Mucosa of gallbladder (tissue), 1 donor: ENCODE results near the gene IGF2R. TPM values are rescaled to one million over a fixed set of nuclear protein-coding genes. Genes with fewer than 3 reads are reported as not detected.

Experiments
- DNase-seq: peaks from one replicate; pipeline ENCODE4 v3.0.0-alpha.2; 2020; ENCODE audit warnings: low spot score
- total RNA-seq: library from RNA; stranded (reverse); gene quantifications from one replicate; pipeline ENCODE4 v1.2.1, GENCODE V29; 2021
- donor health status: DM: no; HTN: no; CAD: no.

Gene IGF2R
- total RNA-seq, 1 donor from 2014 or later: 98.5 TPM

DNA sequence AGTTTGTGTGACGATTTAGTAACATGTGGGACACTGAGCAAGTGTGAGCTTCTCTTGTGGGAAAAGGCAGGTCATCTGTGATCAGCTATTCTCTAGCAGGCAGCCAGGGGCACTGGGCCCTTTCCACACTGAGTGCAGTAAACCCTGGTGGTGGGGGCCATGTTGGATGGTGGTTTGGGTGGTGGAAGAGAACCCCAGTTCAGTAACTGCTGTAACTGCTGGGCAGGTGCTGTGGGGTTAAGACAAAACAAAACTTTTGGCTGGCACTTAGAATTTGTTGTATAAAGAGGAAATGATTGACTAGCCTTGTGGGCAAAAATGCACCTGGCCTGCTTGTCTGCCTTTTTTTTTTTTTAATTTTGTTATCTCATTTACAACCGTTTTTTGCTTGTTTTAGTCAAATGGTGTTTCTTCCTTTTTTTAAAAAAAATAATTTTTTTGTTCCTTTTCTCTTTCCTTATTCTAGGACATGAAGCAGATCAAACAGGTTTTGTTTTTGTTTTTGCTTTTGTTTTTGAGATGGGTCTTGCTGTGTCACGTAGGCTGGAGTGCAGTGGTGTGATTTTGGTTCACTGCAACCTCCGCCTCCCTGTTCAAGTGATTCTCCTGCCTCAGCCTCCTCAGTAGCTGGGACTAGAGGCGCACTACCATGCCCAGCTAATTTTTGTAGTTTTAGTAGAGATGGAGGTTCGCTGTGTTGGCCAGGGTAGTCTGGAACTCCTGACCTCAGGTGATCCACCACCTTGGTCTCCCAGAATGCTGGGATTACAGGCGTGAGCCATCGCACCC lies 59.8 kb downstream of the IGF2R start:
- DNase-seq: no peak

GRCh38 chr6:160029525-160029924 lies 60.6 kb downstream of the IGF2R start:
- DNase-seq: no peak

GRCh38 chr6:160030103-160030502 lies 61.2 kb downstream of the IGF2R start:
- DNase-seq: peak; percentile 81

DNA sequence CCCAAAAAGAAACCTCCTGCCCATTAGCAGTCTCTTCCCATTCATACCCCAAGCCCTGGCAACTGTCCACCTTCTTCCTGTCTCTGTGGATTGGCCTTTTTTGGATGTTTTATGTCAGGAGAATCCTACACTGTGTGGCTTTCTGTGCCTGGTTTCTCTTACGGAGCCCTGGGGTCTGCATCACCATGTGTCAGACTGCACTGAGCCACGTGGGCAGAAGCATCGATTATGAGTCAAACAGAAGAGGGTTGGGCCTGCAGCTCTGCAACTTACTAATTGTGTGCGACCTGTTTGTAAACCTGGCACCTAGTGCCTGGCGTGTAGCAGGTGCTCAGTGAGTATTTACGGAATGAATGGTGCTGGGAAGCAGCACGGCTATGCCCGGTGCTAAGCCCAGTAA lies 62.6 kb downstream of the IGF2R start:
- no peak for DNase-seq

DNA sequence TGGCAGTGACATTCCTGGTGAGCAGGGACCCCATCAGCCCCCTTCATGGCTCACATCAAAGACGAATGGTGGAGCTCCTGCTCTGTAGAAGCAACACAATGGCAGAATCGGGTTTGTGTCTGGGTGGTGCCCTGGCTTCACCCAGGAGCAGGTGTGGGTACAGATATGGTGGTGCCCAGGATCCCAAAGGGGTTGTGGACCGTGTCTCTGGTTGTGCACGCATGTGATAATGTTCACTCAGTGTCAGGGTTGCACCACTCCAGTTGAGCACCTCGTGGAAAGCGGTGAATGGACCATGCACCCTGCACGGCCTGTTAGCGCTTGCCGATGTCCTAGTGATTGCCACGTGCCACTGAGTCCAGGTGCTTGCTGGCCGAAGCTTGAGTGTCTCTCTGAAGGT lies 63.0 kb downstream of the IGF2R start:
- DNase-seq: no peak

- no peak for DNase-seq
Observed at GRCh38 chr6:160032538-160032937, 63.7 kb downstream of the IGF2R start.

DNA sequence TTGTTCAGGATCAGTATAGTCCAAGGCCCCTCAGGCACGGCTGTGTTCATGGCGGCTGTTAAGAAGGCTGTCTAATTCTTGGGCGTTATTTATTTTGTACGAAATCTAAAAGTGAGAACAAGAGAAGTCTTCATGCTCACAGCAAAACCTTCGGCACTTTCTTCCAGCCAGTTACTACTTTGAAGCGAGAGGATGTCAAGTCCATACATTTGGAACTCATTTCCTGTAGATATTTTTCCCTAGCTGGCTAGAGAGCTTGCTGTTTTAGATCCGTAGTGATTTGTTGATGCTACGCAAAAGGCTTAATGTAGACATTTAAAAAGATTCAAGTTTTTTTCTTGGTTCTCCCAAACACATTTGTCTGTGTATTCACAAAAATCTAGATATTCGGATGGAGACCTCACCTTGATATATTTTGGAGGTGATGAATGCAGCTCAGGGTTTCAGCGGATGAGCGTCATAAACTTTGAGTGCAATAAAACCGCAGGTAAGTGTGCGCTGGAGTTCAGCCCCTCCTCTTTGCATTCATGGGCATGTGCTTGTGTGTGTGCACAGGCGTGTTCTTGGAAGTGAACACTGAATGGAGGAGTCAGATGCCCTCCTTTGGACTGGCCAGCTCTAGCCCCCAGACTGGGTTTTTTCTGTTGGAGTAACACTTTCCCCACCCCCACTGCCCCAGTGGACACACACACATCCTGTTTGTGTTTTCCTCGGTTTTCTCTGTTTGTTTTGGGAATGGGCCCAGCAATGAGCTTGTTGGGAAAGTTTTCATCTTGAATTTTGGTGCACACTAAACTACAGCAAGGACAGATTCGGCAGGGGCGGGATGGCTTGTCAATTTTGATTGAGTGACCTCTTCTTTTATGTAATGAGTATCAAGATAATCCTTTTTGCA lies 65.4 kb downstream of the IGF2R start:
- no peak for DNase-seq

GRCh38 chr6:160035241-160035640 lies 66.4 kb downstream of the IGF2R start:
- DNase-seq: no peak

- no peak for DNase-seq
Observed at GRCh38 chr6:160035693-160036330, 66.9 kb downstream of the IGF2R start.

DNA sequence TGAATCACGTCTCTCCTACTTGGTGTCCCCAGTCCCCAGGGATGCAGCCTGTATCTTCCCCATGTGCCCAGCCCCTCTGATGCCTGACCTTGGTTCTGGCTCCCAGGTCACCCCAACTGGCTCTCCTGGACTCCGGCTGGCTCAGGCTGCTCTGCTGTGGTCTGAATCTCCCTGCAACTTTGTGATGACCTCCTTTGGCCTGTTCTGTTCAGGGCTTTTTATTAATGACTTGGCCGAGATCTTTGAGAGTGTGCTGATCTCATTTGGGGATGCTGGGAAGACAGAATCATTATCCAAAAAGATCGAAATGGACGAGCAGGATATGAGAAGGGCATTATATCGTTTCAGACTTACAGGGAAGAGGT lies 67.4 kb downstream of the IGF2R start:
- no peak for DNase-seq

GRCh38 chr6:160036790-160037206 lies 67.9 kb downstream of the IGF2R start:
- no peak for DNase-seq

- no peak for DNase-seq
Observed at GRCh38 chr6:160038479-160038878, 69.6 kb downstream of the IGF2R start.

DNA sequence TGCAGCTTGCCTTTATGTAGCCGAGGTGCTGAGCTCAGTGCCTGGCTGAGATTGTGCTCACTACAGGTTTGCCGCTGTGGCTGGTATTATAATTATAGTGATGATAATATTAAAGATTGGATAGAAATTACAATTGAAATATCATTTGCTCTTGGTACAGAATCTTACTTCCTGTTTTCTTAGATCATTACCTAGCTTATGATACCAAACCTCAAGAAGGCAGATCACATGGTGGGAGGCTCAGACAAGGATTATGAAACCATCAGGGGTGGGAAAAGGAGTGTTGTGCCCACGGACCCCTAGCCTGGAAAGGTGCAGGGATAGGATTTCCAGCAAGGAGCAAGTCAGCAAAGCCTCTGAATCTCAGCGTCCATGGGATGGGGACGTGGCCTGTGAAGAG lies 70.6 kb downstream of the IGF2R start:
- DNase-seq: no peak

DNA sequence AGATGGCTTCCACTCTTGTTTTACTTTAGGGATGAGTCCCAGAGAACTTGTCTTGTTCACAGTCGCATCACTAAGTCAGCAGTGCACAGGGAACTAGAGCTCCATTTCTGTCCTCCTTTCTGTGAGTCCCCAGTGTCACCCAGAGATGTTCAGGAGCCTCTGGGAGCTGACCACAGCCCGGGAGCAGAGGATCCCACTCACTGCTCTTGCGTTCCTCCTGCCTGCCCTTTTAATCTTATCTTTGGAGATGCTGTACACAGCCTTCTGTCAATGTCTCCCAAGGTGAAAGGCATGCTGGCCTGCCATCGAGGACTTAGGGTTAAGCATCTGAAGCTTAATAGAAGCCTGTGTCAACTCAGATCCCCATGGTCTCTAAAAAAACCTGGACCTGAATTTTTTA lies 71.2 kb downstream of the IGF2R start:
- no peak for DNase-seq

DNA sequence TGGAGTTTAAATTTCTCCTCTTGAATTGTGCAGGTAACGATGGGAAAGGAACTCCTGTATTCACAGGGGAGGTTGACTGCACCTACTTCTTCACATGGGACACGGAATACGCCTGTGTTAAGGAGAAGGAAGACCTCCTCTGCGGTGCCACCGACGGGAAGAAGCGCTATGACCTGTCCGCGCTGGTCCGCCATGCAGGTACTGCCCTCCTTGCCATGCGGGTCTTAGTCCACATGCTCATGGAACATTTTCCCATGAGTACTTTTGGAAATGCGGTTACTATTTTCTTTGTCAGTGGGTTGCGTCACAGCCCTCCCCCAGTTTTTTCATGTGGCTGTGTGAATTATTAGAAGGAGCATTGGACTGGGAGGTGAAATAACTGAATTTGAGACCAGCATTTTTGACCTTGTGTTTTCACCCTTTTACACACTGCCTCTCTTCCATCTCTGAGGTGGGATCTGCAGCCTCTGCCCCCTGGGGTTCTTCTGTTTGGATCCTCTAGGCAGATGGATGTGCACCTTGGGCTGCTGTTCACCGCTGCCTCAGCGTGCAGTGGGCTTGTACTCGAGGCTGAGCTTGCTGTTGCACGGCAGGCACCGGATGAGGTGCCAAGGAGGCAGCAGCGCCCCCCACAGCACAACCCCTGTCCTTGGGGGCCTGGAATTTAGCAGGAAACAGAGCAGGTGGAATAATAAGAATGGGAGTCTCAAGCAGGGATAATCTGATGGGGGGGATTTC lies 71.8 kb downstream of the IGF2R start:
- no peak for DNase-seq

- peak; percentile 24 for DNase-seq
Observed at GRCh38 chr6:160041608-160042007, 72.7 kb downstream of the IGF2R start.

DNA sequence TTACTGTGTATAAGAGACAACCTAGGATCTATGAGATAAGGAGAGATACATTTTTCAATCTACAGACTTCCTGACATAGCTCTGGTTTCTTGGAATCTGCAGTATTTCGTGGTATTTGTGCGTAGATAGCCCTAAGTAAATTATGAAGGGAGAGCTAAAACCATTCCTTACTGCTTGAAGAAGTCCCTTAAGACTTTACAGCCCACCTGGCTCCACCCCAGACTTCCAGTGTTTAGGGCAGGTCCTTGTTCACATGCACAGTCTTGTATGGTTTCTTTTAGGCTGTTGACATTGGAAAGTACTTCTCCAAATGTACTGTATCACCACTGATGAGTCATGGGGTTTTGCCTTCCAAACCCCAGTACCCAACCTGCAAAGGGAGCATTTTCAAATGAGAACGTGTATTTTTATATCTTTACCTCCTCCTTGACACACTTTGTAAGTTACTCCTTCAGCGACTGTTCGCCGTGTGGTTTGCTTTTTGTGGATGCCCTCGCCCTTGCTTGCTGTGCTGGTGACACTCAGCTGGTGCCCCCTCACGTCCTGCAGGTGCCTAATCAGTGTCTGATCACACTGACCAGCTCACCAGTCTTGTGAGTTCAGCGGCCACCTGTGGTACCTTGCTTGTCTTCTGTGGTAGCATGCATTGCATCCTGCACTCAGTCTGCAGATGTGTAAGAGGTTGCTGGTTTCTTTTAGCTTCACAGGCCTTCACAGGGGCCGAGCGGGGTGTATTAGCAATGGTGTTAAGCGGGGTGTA lies 73.3 kb downstream of the IGF2R start:
- DNase-seq: no peak

GRCh38 chr6:160042788-160043301 lies 74.0 kb downstream of the IGF2R start:
- no peak for DNase-seq

GRCh38 chr6:160043784-160044183 lies 74.9 kb downstream of the IGF2R start:
- no peak for DNase-seq

GRCh38 chr6:160044687-160045086 lies 75.8 kb downstream of the IGF2R start:
- DNase-seq: no peak

- DNase-seq: no peak
Observed at GRCh38 chr6:160048471-160048870, 79.6 kb downstream of the IGF2R start.
